ENCODE data around the gene RINT1.
A peak's percentile ranks its signal among the peaks of the same experiment; 100 is the strongest.

RINT1 gene

GRCh38 chr7:105580022-105580740 lies 48.2 kb downstream of the RINT1 start:
- no peak for DNase-seq (ENCODE audit: low read depth)
- no peak overlapping the region for H3K4me3 ChIP-seq (ENCODE audit: low read depth, low read length)
- no peak for TF ChIP-seq CTCF (IDR thresholded peaks at IDR 0.05; ENCODE audit: insufficient read depth, low read depth, low read length, missing control alignments)

- peak; percentile 71 for DNase-seq (ENCODE audit: low read depth)
- peak within 1 kb of the TSS; percentile 43 for H3K4me3 ChIP-seq (ENCODE audit: low read depth, low read length)
- no peak for TF ChIP-seq CTCF (IDR thresholded peaks at IDR 0.05; ENCODE audit: insufficient read depth, low read depth, low read length, missing control alignments)
Measured at GRCh38 chr7:105581066-105581811, 49.2 kb downstream of the RINT1 start, which contains the start of gene EFCAB10. Gene EFCAB10, minus strand, starts transcription at chr7:105581493. Its CDS starts 30 bp downstream, at chr7:105581463.

- TF ChIP-seq CTCF (IDR thresholded peaks at IDR 0.05; ENCODE audit: insufficient read depth, low read depth, low read length, missing control alignments): no peak
- DNase-seq (ENCODE audit: low read depth): no peak
- no peak overlapping the region for H3K4me3 ChIP-seq (ENCODE audit: low read depth, low read length)
Measured at GRCh38 chr7:105583061-105583460, 51.1 kb downstream of the RINT1 start.

- no peak for DNase-seq (ENCODE audit: low read depth)
- H3K4me3 ChIP-seq (ENCODE audit: low read depth, low read length): no peak overlapping the region
- TF ChIP-seq CTCF (IDR thresholded peaks at IDR 0.05; ENCODE audit: insufficient read depth, low read depth, low read length, missing control alignments): no peak
Measured at GRCh38 chr7:105584165-105584564, 52.2 kb downstream of the RINT1 start.

- DNase-seq (ENCODE audit: low read depth): peak; percentile 52
- TF ChIP-seq CTCF (IDR thresholded peaks at IDR 0.05; ENCODE audit: insufficient read depth, low read depth, low read length, missing control alignments): no peak
- H3K4me3 ChIP-seq (ENCODE audit: low read depth, low read length): no peak overlapping the region
Measured at GRCh38 chr7:105585850-105586500, 54.0 kb downstream of the RINT1 start.

GRCh38 chr7:105587909-105588635 lies 56.1 kb downstream of the RINT1 start:
- DNase-seq (ENCODE audit: low read depth): peak; percentile 33
- H3K4me3 ChIP-seq (ENCODE audit: low read depth, low read length): no peak overlapping the region
- no peak for TF ChIP-seq CTCF (IDR thresholded peaks at IDR 0.05; ENCODE audit: insufficient read depth, low read depth, low read length, missing control alignments)
